Measurements from ENCODE around the gene USP10. TPM values are rescaled to one million over a fixed set of nuclear protein-coding genes. Genes with fewer than 3 reads are reported as not detected.

Gene USP10
- total RNA-seq, 8 experiments from 2014 or later, result 42.0 to 102 (median 76.2) TPM

GRCh38 chr16:84763164-84763563, 63.4 kb downstream of the USP10 start:
- Histone ChIP-seq H3K4me3 (no peak overlapping the region), H3K4me1 (replicated peaks in 1 of 2) (peaks cover 5% of the 10 kb centered on the region in 2 donors), H3K27ac (no peak overlapping the region)
- WGBS, 10 experiments, result 86 to 100% (median 97%) methylated on average over 2 to 8 of the region's 8 CpGs
- in situ Hi-C loops (cut with MboI; ENCODE audit: low pct_unique_long_range_greater_than_20kb in 2 of 9, low sequenced_read_pairs in 9 of 9, unreplicated experiment in 9 of 9), result loop anchor here in 6 of 9 experiments (25.0 kb wide), 1 partner anchor 199 kb away; no protein-coding TSS in a partner anchor
- no peak for ATAC-seq (replicated peaks in 6 of 8)

GRCh38 chr16:84763629-84764028, 63.8 kb downstream of the USP10 start:
- Histone ChIP-seq H3K4me3 (no peak overlapping the region), H3K27ac (no peak overlapping the region), H3K4me1 (replicated peaks in 1 of 2) (peaks cover 0 to 3% of the 10 kb centered on the region in 2 donors)
- no peak for ATAC-seq (replicated peaks in 6 of 8)
- in situ Hi-C loops (cut with MboI; ENCODE audit: low pct_unique_long_range_greater_than_20kb in 2 of 9, low sequenced_read_pairs in 9 of 9, unreplicated experiment in 9 of 9), result loop anchor here in 6 of 9 experiments (25.0 kb wide), 1 partner anchor 199 kb away; no protein-coding TSS in a partner anchor
- 59 to 97% (median 95%) methylated on average over 2 to 13 of the region's 17 CpGs; no CpG with 5 or more reads in 1 of the 10 experiments for WGBS, 10 experiments

GRCh38 chr16:84764970-84765369, 65.2 kb downstream of the USP10 start:
- ATAC-seq (replicated peaks in 6 of 8), result no peak
- in situ Hi-C loops (cut with MboI; ENCODE audit: low pct_unique_long_range_greater_than_20kb in 2 of 9, low sequenced_read_pairs in 9 of 9, unreplicated experiment in 9 of 9), result loop anchor here in 6 of 9 experiments (25.0 kb wide), 1 partner anchor 197 kb away; no protein-coding TSS in a partner anchor
- 18 to 100% (median 100%) methylated on average over 1 to 2 of the region's 2 CpGs for WGBS, 10 experiments
- Histone ChIP-seq H3K4me1 (replicated peaks in 1 of 2) (no peaks in the 10 kb centered on the region), H3K4me3 (no peak overlapping the region), H3K27ac (no peak overlapping the region)

- 79 to 100% (median 94%) methylated on average over 2 to 16 of the region's 17 CpGs for WGBS, 10 experiments
- Histone ChIP-seq H3K4me3 (no peak overlapping the region), H3K4me1 (replicated peaks in 1 of 2) (no peaks in the 10 kb centered on the region), H3K27ac (no peak overlapping the region)
- in situ Hi-C loops (cut with MboI; ENCODE audit: low pct_unique_long_range_greater_than_20kb in 2 of 9, low sequenced_read_pairs in 9 of 9, unreplicated experiment in 9 of 9), result loop anchor here in 6 of 9 experiments (25.0 kb wide), 1 partner anchor 196 kb away; no protein-coding TSS in a partner anchor
- ATAC-seq (replicated peaks in 6 of 8), result no peak
Observed at GRCh38 chr16:84765616-84766580, 66.1 kb downstream of the USP10 start.

GRCh38 chr16:84766978-84767773, 67.4 kb downstream of the USP10 start:
- in situ Hi-C loops (cut with MboI; ENCODE audit: low pct_unique_long_range_greater_than_20kb in 2 of 9, low sequenced_read_pairs in 9 of 9, unreplicated experiment in 9 of 9), result loop anchor here in 6 of 9 experiments (25.0 kb wide), 1 partner anchor 195 kb away; no protein-coding TSS in a partner anchor
- Histone ChIP-seq H3K4me3 (no peak overlapping the region), H3K27ac (no peak overlapping the region), H3K4me1 (replicated peaks in 1 of 2) (no peaks in the 10 kb centered on the region)
- ATAC-seq (replicated peaks in 6 of 8), result no peak
- WGBS, 10 experiments, result 68 to 100% (median 90%) methylated on average over 2 to 11 of the region's 11 CpGs

GRCh38 chr16:84768061-84768807, 68.4 kb downstream of the USP10 start:
- Histone ChIP-seq H3K4me1 (replicated peaks in 1 of 2) (no peaks in the 10 kb centered on the region), H3K27ac (no peak overlapping the region), H3K4me3 (no peak overlapping the region)
- in situ Hi-C loops (cut with MboI; ENCODE audit: low pct_unique_long_range_greater_than_20kb in 2 of 9, low sequenced_read_pairs in 9 of 9, unreplicated experiment in 9 of 9), result loop anchor here in 6 of 9 experiments (25.0 kb wide), 1 partner anchor 194 kb away; no protein-coding TSS in a partner anchor
- ATAC-seq (replicated peaks in 6 of 8), result no peak
- WGBS, 10 experiments, result 0 to 100% (median 90%) methylated on average over 1 to 4 of the region's 4 CpGs; no CpG with 5 or more reads in 1 of the 10 experiments

GRCh38 chr16:84768808-84769197, 69.0 kb downstream of the USP10 start:
- 100% methylated on average over 1 to 4 of the region's 4 CpGs; no CpG with 5 or more reads in 4 of the 10 experiments for WGBS, 10 experiments
- in situ Hi-C loops (cut with MboI; ENCODE audit: low pct_unique_long_range_greater_than_20kb in 2 of 9, low sequenced_read_pairs in 9 of 9, unreplicated experiment in 9 of 9), result loop anchor here in 6 of 9 experiments (25.0 kb wide), 1 partner anchor 193 kb away; no protein-coding TSS in a partner anchor
- Histone ChIP-seq H3K27ac (no peak overlapping the region), H3K4me3 (no peak overlapping the region), H3K4me1 (replicated peaks in 1 of 2) (no peaks in the 10 kb centered on the region)
- no peak for ATAC-seq (replicated peaks in 6 of 8)

- Histone ChIP-seq H3K4me1 (replicated peaks in 1 of 2) (no peaks in the 10 kb centered on the region), H3K4me3 (no peak overlapping the region), H3K27ac (no peak overlapping the region)
- WGBS, 10 experiments, result 92 to 100% (median 100%) methylated on average over 1 to 2 of the region's 3 CpGs; no CpG with 5 or more reads in 7 of the 10 experiments
- no peak for ATAC-seq (replicated peaks in 6 of 8)
- in situ Hi-C loops (cut with MboI; ENCODE audit: low pct_unique_long_range_greater_than_20kb in 2 of 9, low sequenced_read_pairs in 9 of 9, unreplicated experiment in 9 of 9), result loop anchor here in 6 of 9 experiments (25.0 kb wide), 1 partner anchor 193 kb away; no protein-coding TSS in a partner anchor
Observed at GRCh38 chr16:84769416-84769815, 69.6 kb downstream of the USP10 start.

- H3K27ac ChIP-seq, result no peak overlapping the region
- 67 to 100% (median 89%) methylated on average over 1 to 7 of the region's 10 CpGs; no CpG with 5 or more reads in 3 of the 10 experiments for WGBS, 10 experiments
- H3K4me1 ChIP-seq (replicated peaks in 1 of 2), result no peaks in the 10 kb centered on the region
- H3K4me3 ChIP-seq, result no peak overlapping the region
- in situ Hi-C loops (cut with MboI; ENCODE audit: low pct_unique_long_range_greater_than_20kb in 2 of 9, low sequenced_read_pairs in 9 of 9, unreplicated experiment in 9 of 9), result loop anchor here in 6 of 9 experiments (25.0 kb wide), 1 partner anchor 189 kb away; no protein-coding TSS in a partner anchor
- ATAC-seq (replicated peaks in 6 of 8), result no peak
Observed at GRCh38 chr16:84773312-84773711, 73.5 kb downstream of the USP10 start.

- Histone ChIP-seq H3K4me3 (no peak overlapping the region), H3K27ac (no peak overlapping the region), H3K4me1 (replicated peaks in 1 of 2) (no peaks in the 10 kb centered on the region)
- in situ Hi-C loops (cut with MboI; ENCODE audit: low pct_unique_long_range_greater_than_20kb in 2 of 9, low sequenced_read_pairs in 9 of 9, unreplicated experiment in 9 of 9), result loop anchor here in 7 of 9 experiments (25.0 kb wide), 1 partner anchor 187 kb away; no protein-coding TSS in a partner anchor
- 46 to 100% (median 80%) methylated on average over 1 to 4 of the region's 4 CpGs; no CpG with 5 or more reads in 2 of the 10 experiments for WGBS, 10 experiments
- ATAC-seq (replicated peaks in 6 of 8), result no peak
Observed at GRCh38 chr16:84774810-84775209, 75.0 kb downstream of the USP10 start.

- in situ Hi-C loops (cut with MboI; ENCODE audit: low pct_unique_long_range_greater_than_20kb in 2 of 9, low sequenced_read_pairs in 9 of 9, unreplicated experiment in 9 of 9), result loop anchor here in 1 of 9 experiments (25.0 kb wide), 1 partner anchor 187 kb away; no protein-coding TSS in a partner anchor
- no peak for ATAC-seq (replicated peaks in 6 of 8)
- H3K4me1 ChIP-seq (replicated peaks in 1 of 2), result no peaks in the 10 kb centered on the region
- H3K27ac ChIP-seq, result no peak overlapping the region
- no peak overlapping the region for H3K4me3 ChIP-seq
- WGBS, 10 experiments, result 80 to 100% (median 91%) methylated on average over 2 to 11 of the region's 14 CpGs; no CpG with 5 or more reads in 2 of the 10 experiments
Observed at GRCh38 chr16:84775262-84775810, 75.5 kb downstream of the USP10 start.
